ENCODE results near the gene P4HA2. TPM values are rescaled to one million over a fixed set of nuclear protein-coding genes. Genes with fewer than 3 reads are reported as not detected.

The P4HA2 gene
- total RNA-seq, 4 donors from 2014 or later = 15.9 to 26.9 (median 22.8) TPM

GRCh38 chr5:132237141-132237540 is 9.5 kb upstream of the P4HA2 start:
- H3K27ac ChIP-seq = no peak overlapping the region
- H3K4me1 ChIP-seq = peaks cover 0 to 11% (median 0%) of the 10 kb centered on the region in 4 donors
- H3K9me3 ChIP-seq = peaks cover 0 to 6% (median 0%) of the 10 kb centered on the region in 4 donors
- H3K36me3 ChIP-seq = no peaks in the 10 kb centered on the region
- DNase-seq (ENCODE audit: low spot score in 2 of 2) = no peak
- WGBS, 2 donors = 93% methylated on average over 1 of the region's 1 CpG
- TF ChIP-seq CTCF (IDR thresholded peaks at IDR 0.05) (no peak), POLR2A (IDR thresholded peaks at IDR 0.05) (no peak), EP300 (IDR thresholded peaks at IDR 0.05) (no peak)
- H3K27me3 ChIP-seq = no peaks in the 10 kb centered on the region
- no peak overlapping the region for H3K4me3 ChIP-seq

GRCh38 chr5:132235340-132235739 is 7.7 kb upstream of the P4HA2 start:
- no peak overlapping the region for H3K4me3 ChIP-seq
- H3K4me1 ChIP-seq = peaks cover 0 to 11% (median 0%) of the 10 kb centered on the region in 4 donors
- no peaks in the 10 kb centered on the region for H3K9me3 ChIP-seq
- TF ChIP-seq POLR2A (IDR thresholded peaks at IDR 0.05) = no peak
- TF ChIP-seq EP300 (IDR thresholded peaks at IDR 0.05) = no peak
- no peak for TF ChIP-seq CTCF (IDR thresholded peaks at IDR 0.05)
- no peak for DNase-seq (ENCODE audit: low spot score in 2 of 2)
- WGBS, 2 donors = 91 to 92% methylated on average over 3 of the region's 3 CpGs
- no peak overlapping the region for H3K27ac ChIP-seq
- H3K27me3 ChIP-seq = no peaks in the 10 kb centered on the region
- H3K36me3 ChIP-seq = no peaks in the 10 kb centered on the region

GRCh38 chr5:132234684-132235062 is 7.0 kb upstream of the P4HA2 start:
- Histone ChIP-seq H3K36me3 (no peaks in the 10 kb centered on the region), H3K27ac (no peak overlapping the region), H3K27me3 (no peaks in the 10 kb centered on the region), H3K9me3 (no peaks in the 10 kb centered on the region), H3K4me3 (no peak overlapping the region), H3K4me1 (peaks cover 0 to 11% (median 0%) of the 10 kb centered on the region in 4 donors)
- no peak for TF ChIP-seq CTCF (IDR thresholded peaks at IDR 0.05)
- TF ChIP-seq EP300 (IDR thresholded peaks at IDR 0.05) = no peak
- no peak for TF ChIP-seq POLR2A (IDR thresholded peaks at IDR 0.05)
- 85 to 95% methylated on average over 2 of the region's 2 CpGs for WGBS, 2 donors
- no peak for DNase-seq (ENCODE audit: low spot score in 2 of 2)

GRCh38 chr5:132233811-132234683 is 6.4 kb upstream of the P4HA2 start:
- TF ChIP-seq CTCF (IDR thresholded peaks at IDR 0.05) = no peak
- no peak for TF ChIP-seq EP300 (IDR thresholded peaks at IDR 0.05)
- TF ChIP-seq POLR2A (IDR thresholded peaks at IDR 0.05) = no peak
- DNase-seq (ENCODE audit: low spot score in 2 of 2) = no peak
- H3K36me3 ChIP-seq = no peaks in the 10 kb centered on the region
- no peaks in the 10 kb centered on the region for H3K27me3 ChIP-seq
- 91 to 93% methylated on average over 7 of the region's 7 CpGs for WGBS, 2 donors
- H3K27ac ChIP-seq = no peak overlapping the region
- H3K4me3 ChIP-seq = no peak overlapping the region
- peaks cover 0 to 11% (median 0%) of the 10 kb centered on the region in 4 donors for H3K4me1 ChIP-seq
- no peaks in the 10 kb centered on the region for H3K9me3 ChIP-seq

- no peak for TF ChIP-seq POLR2A (IDR thresholded peaks at IDR 0.05)
- no peak for TF ChIP-seq EP300 (IDR thresholded peaks at IDR 0.05)
- no peak for TF ChIP-seq CTCF (IDR thresholded peaks at IDR 0.05)
- peaks cover 0 to 11% (median under 1%) of the 10 kb centered on the region in 4 donors for H3K4me1 ChIP-seq
- H3K9me3 ChIP-seq = no peaks in the 10 kb centered on the region
- no peak overlapping the region for H3K4me3 ChIP-seq
- no peaks in the 10 kb centered on the region for H3K27me3 ChIP-seq
- no peak overlapping the region for H3K27ac ChIP-seq
- DNase-seq (ENCODE audit: low spot score in 2 of 2) = no peak
- 91 to 100% methylated on average over 1 of the region's 1 CpG for WGBS, 2 donors
- no peaks in the 10 kb centered on the region for H3K36me3 ChIP-seq
Measured at GRCh38 chr5:132233081-132233480, 5.4 kb upstream of the P4HA2 start.
